Measurements from ENCODE around the gene MROH2A.

GRCh38 chr2:233844836-233845235 is 66.7 kb downstream of the MROH2A start:
- TF ChIP-seq CTCF (IDR thresholded peaks at IDR 0.05) = no peak
- no peak for TF ChIP-seq POLR2AphosphoS5 (IDR thresholded peaks at IDR 0.05; ENCODE audit: insufficient read depth in 1 of 2, low read depth in 1 of 2)
